Natural killer cell (primary cell): ENCODE measurements around the gene KIRREL1. TPM values are rescaled to one million over a fixed set of nuclear protein-coding genes. Genes with fewer than 3 reads are reported as not detected.
"Not testable (repeated sequence)": the region's sequence is repeated elsewhere in the genome, so short reads cannot be mapped to it uniquely, and the experiment has no call there.

Experiments used
- ATAC-seq, 3 donors: fragments of 150-1000 bp in 2 of 3; fragments of 200-7000 bp in 1 of 3; cut with Tn5 transposase; 1 replicate in 1 of 3; 2 replicates in 2 of 3; pipeline ENCODE4 v1.10.0; 2021; ENCODE audit warnings: mild to moderate bottlenecking in 2 of 3, moderate library complexity in 2 of 3
- DNase-seq, 2 donors: peaks; one replicate each; pipeline versions ENCODE4 v3.0.0 to v3.0.0-alpha.2; 2013 to 2021; ENCODE audit warnings: mixed read lengths in 1 of 2
- H3K27ac ChIP-seq: one replicate; pipeline ENCODE4 v1.5.1; 2013; ENCODE audit warnings: mild to moderate bottlenecking, low read length
- H3K27me3 ChIP-seq: one replicate; pipeline ENCODE4 v1.6.1; 2013; ENCODE audit warnings: low read length; ENCODE audit not compliant: control insufficient read depth, insufficient read depth
- H3K36me3 ChIP-seq: one replicate; pipeline ENCODE4 v1.6.1; 2013; ENCODE audit warnings: low read length; ENCODE audit not compliant: control insufficient read depth, insufficient read depth
- H3K4me1 ChIP-seq: one replicate; pipeline ENCODE4 v1.6.1; 2013; ENCODE audit warnings: low read length; ENCODE audit not compliant: control insufficient read depth, insufficient read depth
- H3K4me3 ChIP-seq: one replicate; pipeline ENCODE4 v1.5.1; 2013; ENCODE audit warnings: low read length
- H3K9me3 ChIP-seq: one replicate; pipeline ENCODE4 v1.6.1; 2013; ENCODE audit warnings: low read length; ENCODE audit not compliant: control insufficient read depth, insufficient read depth
- H3K27ac Mint-ChIP-seq, 2 donors: one replicate each; pipeline ENCODE4 v1.8.0; 2022; ENCODE audit warnings: mild to moderate bottlenecking in 2 of 2, mixed read lengths in 2 of 2, moderate library complexity in 1 of 2
- H3K27me3 Mint-ChIP-seq, 2 donors: one replicate each; pipeline ENCODE4 v1.8.0; 2022; ENCODE audit warnings: low read depth in 2 of 2, mixed read lengths in 2 of 2
- H3K36me3 Mint-ChIP-seq: one replicate; pipeline ENCODE4 v1.8.0; 2022; ENCODE audit warnings: mixed read lengths
- H3K4me1 Mint-ChIP-seq, 2 donors: one replicate each; pipeline ENCODE4 v1.8.0; 2022; ENCODE audit warnings: mixed read lengths in 2 of 2
- H3K4me3 Mint-ChIP-seq: one replicate; pipeline ENCODE4 v1.8.0; 2022; ENCODE audit warnings: mild to moderate bottlenecking, moderate library complexity, mixed read lengths
- H3K9me3 Mint-ChIP-seq, 2 donors: one replicate each; pipeline ENCODE4 v1.8.0; 2022; ENCODE audit warnings: mixed read lengths in 2 of 2
- WGBS: methylation state at CpG from one replicate; pipeline ENCODE4 v1.1.7; 2013; ENCODE audit warnings: missing lambda C conversion rate; ENCODE audit not compliant: insufficient coverage; 5-methylcytosine and 5-hydroxymethylcytosine counted together
- intact Hi-C: fragments of 100-400 bp; cut with micrococcal nuclease; formaldehyde crosslinking; loops from one replicate; pipeline ENCODE4 v1.14.2; 2022
- total RNA-seq, 4 donors: library from RNA; stranded (reverse); fragments of 120-200 nt in 1 of 4; gene quantifications; one replicate each; pipeline versions ENCODE4 v1.2.3 to v1.2.4, GENCODE V29; 2013 to 2022
- TF ChIP-seq, protein P1 (sequence below): fragments of 200-600 bp; IDR thresholded peaks from one replicate; pipeline ENCODE4 v1.8.0; 2022; ENCODE audit warnings: antibody characterized with exemption

The KIRREL1 gene
- total RNA-seq, 3 donors from 2014 or later (not counting 1 experiment from before 2014, with no cell fraction given) = not detected

DNA sequence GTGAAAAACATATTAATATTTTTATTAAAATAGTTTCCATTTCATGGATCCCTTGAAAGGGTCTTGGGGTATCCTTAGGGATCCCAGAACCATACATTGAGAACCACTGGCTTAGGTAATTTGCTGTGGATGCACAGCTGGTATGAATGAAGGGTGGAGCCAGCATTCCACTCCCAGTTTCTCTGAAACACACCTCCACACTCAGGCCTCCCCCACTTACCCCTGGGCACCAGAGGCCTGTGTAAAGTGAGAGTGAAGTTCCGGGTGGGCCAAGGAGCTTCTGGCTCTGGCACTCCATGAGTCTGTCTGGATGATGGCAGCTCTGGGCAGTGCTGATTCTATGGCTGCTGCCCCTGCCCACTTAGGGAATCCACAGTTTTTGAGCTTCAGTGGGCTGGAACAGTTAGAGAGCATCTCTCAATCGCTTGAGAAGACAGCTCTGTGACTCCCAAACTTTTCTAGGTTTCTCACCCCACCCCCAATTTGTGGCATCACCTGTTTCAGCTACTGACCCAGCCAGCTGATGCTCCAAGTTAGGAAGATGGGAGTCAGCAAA, 129.5 kb downstream of the KIRREL1 start:
- Histone ChIP-seq H3K27ac (no peak overlapping the region), H3K9me3 (no peaks in the 10 kb centered on the region), H3K4me1 (peaks cover 4% of the 10 kb centered on the region), H3K36me3 (no peaks in the 10 kb centered on the region), H3K27me3 (peaks cover 11% of the 10 kb centered on the region), H3K4me3 (no peak overlapping the region)
- H3K4me1 Mint-ChIP-seq = peaks cover 5 to 10% of the 10 kb centered on the region in 2 donors
- DNase-seq (no peak), ATAC-seq (no peak)
- no peak overlapping the region for H3K27ac Mint-ChIP-seq
- H3K27me3 Mint-ChIP-seq = peaks cover 45 to 62% of the 10 kb centered on the region in 2 donors
- intact Hi-C loops = no loop called here
- H3K4me3 Mint-ChIP-seq = no peak overlapping the region
- WGBS = 83% methylated on average over 2 of the region's 2 CpGs
- H3K36me3 Mint-ChIP-seq = no peaks in the 10 kb centered on the region
- no peaks in the 10 kb centered on the region for H3K9me3 Mint-ChIP-seq
- TF ChIP-seq, protein P1, sequence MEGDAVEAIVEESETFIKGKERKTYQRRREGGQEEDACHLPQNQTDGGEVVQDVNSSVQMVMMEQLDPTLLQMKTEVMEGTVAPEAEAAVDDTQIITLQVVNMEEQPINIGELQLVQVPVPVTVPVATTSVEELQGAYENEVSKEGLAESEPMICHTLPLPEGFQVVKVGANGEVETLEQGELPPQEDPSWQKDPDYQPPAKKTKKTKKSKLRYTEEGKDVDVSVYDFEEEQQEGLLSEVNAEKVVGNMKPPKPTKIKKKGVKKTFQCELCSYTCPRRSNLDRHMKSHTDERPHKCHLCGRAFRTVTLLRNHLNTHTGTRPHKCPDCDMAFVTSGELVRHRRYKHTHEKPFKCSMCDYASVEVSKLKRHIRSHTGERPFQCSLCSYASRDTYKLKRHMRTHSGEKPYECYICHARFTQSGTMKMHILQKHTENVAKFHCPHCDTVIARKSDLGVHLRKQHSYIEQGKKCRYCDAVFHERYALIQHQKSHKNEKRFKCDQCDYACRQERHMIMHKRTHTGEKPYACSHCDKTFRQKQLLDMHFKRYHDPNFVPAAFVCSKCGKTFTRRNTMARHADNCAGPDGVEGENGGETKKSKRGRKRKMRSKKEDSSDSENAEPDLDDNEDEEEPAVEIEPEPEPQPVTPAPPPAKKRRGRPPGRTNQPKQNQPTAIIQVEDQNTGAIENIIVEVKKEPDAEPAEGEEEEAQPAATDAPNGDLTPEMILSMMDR = no peak

DNA sequence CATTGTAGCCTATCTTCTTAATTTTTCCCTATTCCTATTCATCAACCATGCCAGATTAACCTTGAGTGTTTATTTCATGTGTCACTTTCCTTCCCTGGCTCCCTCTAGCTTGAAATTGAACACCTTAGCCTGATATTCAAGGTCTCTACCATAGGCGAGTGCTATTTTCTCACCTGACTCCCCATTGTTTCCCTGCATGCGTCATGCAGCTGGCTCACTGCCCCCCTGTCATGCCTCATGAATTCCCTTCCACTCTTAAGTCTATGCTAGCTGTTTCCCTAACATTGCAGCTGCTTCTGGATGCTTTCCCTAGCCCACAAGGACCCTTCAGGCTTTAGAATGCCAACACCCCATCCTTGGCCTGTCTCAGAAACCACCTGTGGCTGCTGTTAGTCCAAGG, 130.6 kb downstream of the KIRREL1 start:
- Mint-ChIP-seq H3K36me3 (no peaks in the 10 kb centered on the region), H3K4me1 (peaks cover 5 to 6% of the 10 kb centered on the region in 2 donors), H3K9me3 (no peaks in the 10 kb centered on the region), H3K4me3 (no peak overlapping the region), H3K27ac (no peak overlapping the region), H3K27me3 (peaks cover 39 to 64% of the 10 kb centered on the region in 2 donors)
- intact Hi-C loops = loop anchor here (2.0 kb wide), 1 partner anchor 131 kb away; the partner anchor contains the start of gene KIRREL1
- 85% methylated on average over 2 of the region's 2 CpGs for WGBS
- Histone ChIP-seq H3K27me3 (peaks cover 3% of the 10 kb centered on the region), H3K27ac (no peak overlapping the region), H3K4me3 (no peak overlapping the region), H3K36me3 (no peaks in the 10 kb centered on the region), H3K4me1 (peaks cover 4% of the 10 kb centered on the region), H3K9me3 (no peaks in the 10 kb centered on the region)
- DNase-seq (no peak), ATAC-seq (no peak)
- TF ChIP-seq, protein P1 = no peak

DNA sequence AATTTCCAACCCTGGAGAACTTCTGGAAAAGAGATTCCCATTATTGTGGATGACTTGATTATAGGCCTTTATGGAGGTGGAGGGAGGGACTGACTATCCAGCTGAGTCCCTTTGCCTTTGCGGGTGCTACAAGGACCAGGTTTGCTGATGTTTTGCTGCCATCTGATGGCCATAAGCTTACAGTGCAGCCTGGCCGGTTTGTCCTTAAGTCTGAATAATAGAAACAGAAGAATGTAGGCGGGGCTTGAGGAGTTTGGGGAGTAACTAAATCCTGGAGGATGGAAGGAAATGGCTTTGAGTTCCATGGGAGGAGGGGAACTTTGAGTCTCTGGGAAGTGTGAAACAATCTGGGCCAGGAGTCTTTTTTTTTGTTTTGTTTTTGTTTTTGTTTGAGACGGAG, 131.6 kb downstream of the KIRREL1 start:
- 0% methylated on average over 3 of the region's 4 CpGs for WGBS
- Mint-ChIP-seq H3K9me3 (no peaks in the 10 kb centered on the region), H3K27me3 (peaks cover 36 to 56% of the 10 kb centered on the region in 2 donors), H3K36me3 (no peaks in the 10 kb centered on the region), H3K4me3 (no peak overlapping the region), H3K27ac (no peak overlapping the region), H3K4me1 (peaks cover 5 to 6% of the 10 kb centered on the region in 2 donors)
- H3K4me1 ChIP-seq = peaks cover 4% of the 10 kb centered on the region
- ATAC-seq = peak; percentile 88 to 98 (median 97)
- H3K27me3 ChIP-seq = peaks cover under 1% of the 10 kb centered on the region
- no peaks in the 10 kb centered on the region for H3K9me3 ChIP-seq
- H3K4me3 ChIP-seq = no peak overlapping the region
- no peaks in the 10 kb centered on the region for H3K36me3 ChIP-seq
- H3K27ac ChIP-seq = no peak overlapping the region
- intact Hi-C loops = loop anchor here (1.0 to 2.0 kb wide), 2 partner anchors 132 to 162 kb away; partner anchors contain the start of gene KIRREL1
- TF ChIP-seq, protein P1 = peak; percentile 85
- peak; percentile 57 to 86 for DNase-seq

DNA sequence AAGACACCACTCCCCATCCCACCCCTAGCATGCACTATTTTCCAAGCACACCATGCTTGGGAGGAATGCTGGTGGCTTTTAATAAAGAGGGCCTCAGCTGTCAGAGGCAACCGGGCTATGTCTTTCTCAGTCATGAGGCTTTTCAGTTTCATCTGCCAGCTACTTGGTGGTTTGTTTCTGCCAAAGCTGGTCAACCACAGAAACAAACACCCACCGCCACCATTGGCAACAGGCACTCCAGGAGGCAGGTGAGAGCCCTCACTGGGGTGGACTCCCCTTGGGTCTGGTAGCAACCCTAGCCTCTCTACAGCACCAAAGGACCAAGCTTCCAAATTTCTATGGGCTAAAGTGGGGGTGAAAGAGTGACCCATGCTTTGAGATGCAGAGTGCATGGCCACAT, 133.0 kb downstream of the KIRREL1 start:
- Histone ChIP-seq H3K4me3 (no peak overlapping the region), H3K36me3 (no peaks in the 10 kb centered on the region), H3K9me3 (no peaks in the 10 kb centered on the region), H3K4me1 (peaks cover 4% of the 10 kb centered on the region), H3K27me3 (no peaks in the 10 kb centered on the region), H3K27ac (no peak overlapping the region)
- DNase-seq = no peak
- peak in 1 of 3 donors; percentile 24 for ATAC-seq
- H3K4me1 Mint-ChIP-seq = peaks cover 5 to 6% of the 10 kb centered on the region in 2 donors
- H3K27me3 Mint-ChIP-seq = peaks cover 29 to 41% of the 10 kb centered on the region in 2 donors
- TF ChIP-seq, protein P1 = no peak
- H3K36me3 Mint-ChIP-seq = no peaks in the 10 kb centered on the region
- H3K27ac Mint-ChIP-seq = no peak overlapping the region
- H3K4me3 Mint-ChIP-seq = no peak overlapping the region
- intact Hi-C loops = no loop called here
- no peaks in the 10 kb centered on the region for H3K9me3 Mint-ChIP-seq
- WGBS = 0% methylated on average over 2 of the region's 2 CpGs

DNA sequence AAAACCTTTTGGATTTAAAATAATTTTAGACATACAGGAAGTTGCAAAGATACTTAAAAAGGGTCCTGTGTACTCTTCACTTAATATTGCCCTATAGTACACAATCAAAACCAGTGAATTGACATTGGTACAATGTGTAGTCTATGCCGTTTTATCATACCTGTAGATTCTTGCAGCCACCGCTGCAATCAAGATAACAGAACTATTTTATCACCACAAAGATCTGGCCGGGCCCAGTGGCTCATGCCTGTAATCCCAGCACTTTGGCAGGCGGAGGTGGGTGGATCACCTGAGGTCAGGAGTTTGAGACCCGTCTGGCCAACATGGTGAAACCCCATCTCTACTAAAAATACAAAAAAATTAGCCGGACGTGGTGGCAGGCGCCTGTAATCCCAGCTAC, 135.1 kb downstream of the KIRREL1 start:
- intact Hi-C loops, ATAC-seq: not testable (repeated sequence)

More for the DNA sequence above, 135.1 kb downstream of the KIRREL1 start:
- not testable (repeated sequence) for H3K27ac Mint-ChIP-seq, H3K4me3 ChIP-seq, H3K36me3 Mint-ChIP-seq, H3K4me1 Mint-ChIP-seq, H3K9me3 ChIP-seq, H3K4me3 Mint-ChIP-seq, H3K4me1 ChIP-seq, H3K9me3 Mint-ChIP-seq, H3K27me3 ChIP-seq, DNase-seq, H3K27ac ChIP-seq, H3K36me3 ChIP-seq
- WGBS = 94% methylated on average over 5 of the region's 8 CpGs
- H3K27me3 Mint-ChIP-seq = peaks cover 28 to 31% of the 10 kb centered on the region in 2 donors
